K562 (cell line): ENCODE measurements around the gene ZFYVE19. TPM values are rescaled to one million over a fixed set of nuclear protein-coding genes. Genes with fewer than 3 reads are reported as not detected.

Experiments used
- ATAC-seq: fragments of 200-7000 bp; cut with Tn5 transposase; 3 replicates; pipeline ENCODE4 v1.9.1; 2020; ENCODE audit warnings: moderate library complexity
- BruUV-seq: library from RNA; stranded (reverse); fragments of 400-500 nt; replicated peaks from 2 replicates; lab custom pipeline; 2021; lab: Mats Ljungman, UMichigan
- CTCF ChIA-PET: fragments of 300-600 bp; formaldehyde crosslinking; extraction: SDS; loops from one replicate; lab custom pipeline; 2021; ENCODE audit warnings: low intra/inter-chr PET ratio; lab: Yijun Ruan, JAX
- POLR2A ChIA-PET: fragments of 300-600, 350-650 bp; sonication (Branson Sonifier 250); formaldehyde crosslinking; extraction: SDS; loops from one replicate; lab custom pipeline; 2021; ENCODE audit warnings: antibody characterized with exemption, inconsistent platforms; lab: Yijun Ruan, JAX
- DNase-seq, 4 experiments: peaks; one replicate each; pipeline versions ENCODE4 v3.0.0 to v3.0.0-alpha.2; 2011 to 2018; ENCODE audit warnings: low spot score in 3 of 4, mixed read lengths in 3 of 4; ENCODE audit errors: extremely low read depth in 1 of 4
- FAIRE-seq: peaks from 2 replicates; lab custom pipeline; 2011; peaks lifted over from hg19 to GRCh38; lab: Jason Lieb, UNC
- H2AFZ ChIP-seq: 2 replicates; pipeline ENCODE4 v1.6.0; 2011; ENCODE audit warnings: low read depth, low read length, control low read depth, inconsistent platforms
- H3K27ac ChIP-seq: fragments of 200-600 bp; 3 replicates; pipeline ENCODE4 v1.8.0; 2011; ENCODE audit warnings: low read depth, mild to moderate bottlenecking, control low read depth, inconsistent platforms, low read length, moderate library complexity, mixed read lengths; ENCODE audit errors: extremely low read depth
- H3K27me3 ChIP-seq, 2 experiments: fragments of 300-600 bp in 1 of 2; 2 replicates in 1 of 2; 3 replicates in 1 of 2; pipeline versions ENCODE4 v1.6.0 to v1.8.0; 2011; ENCODE audit warnings: inconsistent platforms in 2 of 2, low read length in 2 of 2, mild to moderate bottlenecking in 1 of 2, mixed read lengths in 1 of 2, moderate library complexity in 1 of 2; ENCODE audit not compliant: control insufficient read depth in 2 of 2, insufficient read depth in 2 of 2
- H3K36me3 ChIP-seq: fragments of 300-600 bp; 3 replicates; pipeline ENCODE4 v1.8.0; 2011; ENCODE audit warnings: mild to moderate bottlenecking, low read length, inconsistent platforms; ENCODE audit not compliant: control insufficient read depth, insufficient read depth
- H3K4me1 ChIP-seq, 2 experiments: fragments of 200-600 bp in 1 of 2; replicated peaks in 1 of 2; 2 replicates in 1 of 2; 3 replicates in 1 of 2; pipeline versions ENCODE4 v1.5.1 to v1.8.0; 2011; ENCODE audit warnings: inconsistent platforms in 2 of 2, low read length in 2 of 2, mild to moderate bottlenecking in 1 of 2, mixed read lengths in 1 of 2, moderate library complexity in 1 of 2; ENCODE audit not compliant: control insufficient read depth in 2 of 2, insufficient read depth in 2 of 2
- H3K4me2 ChIP-seq: 2 replicates; pipeline ENCODE4 v1.6.1; 2011; ENCODE audit warnings: low read length, control low read depth, inconsistent platforms, mixed read lengths; ENCODE audit not compliant: insufficient read depth
- H3K4me3 ChIP-seq: fragments of 200-600 bp; sonication (generic), shearing (Covaris generic); 2 replicates; pipeline ENCODE4 v1.5.1; 2016; ENCODE audit warnings: control low read depth, inconsistent platforms
- H3K79me2 ChIP-seq: fragments of 200-600 bp; 3 replicates; pipeline ENCODE4 v1.8.0; 2011; ENCODE audit warnings: low read length, inconsistent platforms; ENCODE audit not compliant: control insufficient read depth, insufficient read depth
- H3K9ac ChIP-seq, 2 experiments: 2 replicates each; pipeline versions ENCODE4 v1.6.0 to v1.6.1; 2011; ENCODE audit warnings: low read depth in 2 of 2, low read length in 2 of 2, control low read depth in 1 of 2, inconsistent platforms in 1 of 2, mild to moderate bottlenecking in 1 of 2, mixed read lengths in 1 of 2; ENCODE audit not compliant: insufficient read depth in 1 of 2
- H3K9me1 ChIP-seq: one replicate; pipeline ENCODE4 v1.6.0; 2011; ENCODE audit warnings: inconsistent platforms, mild to moderate bottlenecking, low read length, moderate library complexity; ENCODE audit not compliant: control insufficient read depth, insufficient read depth
- H3K9me3 ChIP-seq: replicated peaks from 2 replicates; pipeline ENCODE4 v1.5.1; 2011; ENCODE audit warnings: low read depth, low read length, inconsistent platforms; ENCODE audit not compliant: control insufficient read depth, insufficient read depth
- H4K20me1 ChIP-seq: replicated peaks from 2 replicates; pipeline ENCODE4 v1.6.1; 2011; ENCODE audit warnings: low read length, inconsistent platforms, mixed read lengths; ENCODE audit not compliant: control insufficient read depth, insufficient read depth
- CBX3 ChIP-seq, 2 experiments: IDR thresholded peaks; 1 replicate in 1 of 2; 2 replicates in 1 of 2; pipeline ENCODE4 v1.6.1; 2012; ENCODE audit warnings: inconsistent platforms in 2 of 2, low read length in 2 of 2, borderline replicate concordance in 1 of 2, control low read depth in 1 of 2
- PCBP2 ChIP-seq: fragments of 200-400 bp; formaldehyde crosslinking; IDR thresholded peaks from 2 replicates; pipeline ENCODE4 v1.6.1; 2018; ENCODE audit warnings: low read length, low read depth, mild to moderate bottlenecking, moderate library complexity; ENCODE audit not compliant: poor library complexity, severe bottlenecking
- PURB ChIP-seq: sonication (generic); formaldehyde crosslinking; IDR thresholded peaks from 2 replicates; pipeline ENCODE4 v1.9.0; 2021; ENCODE audit warnings: low read depth, mild to moderate bottlenecking, missing genetic modification reagents
- SIN3A ChIP-seq, 2 experiments: fragments of 150-350 bp in 1 of 2; IDR thresholded peaks; 2 replicates each; pipeline ENCODE4 v1.6.1; 2011 to 2016; ENCODE audit warnings: borderline replicate concordance in 2 of 2, low read depth in 2 of 2, low read length in 2 of 2, mild to moderate bottlenecking in 2 of 2, moderate library complexity in 2 of 2; ENCODE audit not compliant: control insufficient read depth in 1 of 2
- ZNF263 ChIP-seq: sonication (generic); formaldehyde crosslinking; IDR thresholded peaks from 2 replicates; pipeline ENCODE4 v1.8.0; 2022; ENCODE audit warnings: mild to moderate bottlenecking, missing genetic modification reagents, borderline replicate concordance
- WGBS: fragments of 100-300 bp; shearing (Covaris generic); methylation state at CpG from one replicate; pipeline ENCODE4 v1.1.6; 2016; ENCODE audit warnings: low coverage, mixed read lengths; ENCODE audit not compliant: insufficient coverage; ENCODE audit errors: missing lambda C conversion rate; 5-methylcytosine and 5-hydroxymethylcytosine counted together
- in situ Hi-C: fragments of 300-500 bp; cut with MboI; formaldehyde crosslinking; loops from 4 replicates; pipeline ENCODE4 v1.15.0; 2018; ENCODE audit warnings: inconsistent platforms, mixed read lengths
- intact Hi-C: fragments of 100-400 bp; cut with micrococcal nuclease; formaldehyde crosslinking; loops from 2 replicates; pipeline ENCODE4 v1.14.2; 2022
- polyA plus RNA-seq, 8 experiments: library from polyadenylated mRNA; depleted of rRNA in 4 of 8; stranded (reverse) in 5 of 8; unstranded in 3 of 8; fragments of >200 nt; fragmentation: Nextera tagmentation in 2 of 8; fragmentation: Illumina TruSeq in 1 of 8; extraction: Ambion mirVana in 2 of 8; extraction: Trizol in 1 of 8; gene quantifications; 2 replicates each; pipeline versions ENCODE4 v1.2.1 to v1.2.3, GENCODE V29; 2011 to 2014; ENCODE audit warnings: inconsistent platforms in 1 of 8, missing spikeins in 1 of 8
- total RNA-seq, 7 experiments: library from RNA; depleted of rRNA in 6 of 7; stranded (reverse); fragments of >200 nt in 6 of 7; fragmentation: Illumina TruSeq in 2 of 7; extraction: Trizol in 2 of 7; gene quantifications; 2 replicates each; pipeline versions ENCODE4 v1.2.1 to v1.2.3, GENCODE V29; 2011 to 2021; ENCODE audit warnings: low replicate concordance in 1 of 7
- TF ChIP-seq, protein P1 (sequence below): fragments of 450-650 bp; IDR thresholded peaks from 2 replicates; pipeline ENCODE4 v1.6.1; 2016; ENCODE audit warnings: antibody characterized with exemption
- TF ChIP-seq, protein P2 (sequence below): fragments of 250-450 bp; sonication (Bioruptor Pico); IDR thresholded peaks from 2 replicates; pipeline ENCODE4 v1.8.0; 2021; ENCODE audit warnings: moderate library complexity, mild to moderate bottlenecking, inconsistent platforms

ZFYVE19 gene
- total and polyA plus RNA-seq, 9 of the 15 experiments (the other 6 are each of a cell fraction or from before 2014, with no cell fraction given): 1.5 to 36.8 (median 19.9) TPM

DNA sequence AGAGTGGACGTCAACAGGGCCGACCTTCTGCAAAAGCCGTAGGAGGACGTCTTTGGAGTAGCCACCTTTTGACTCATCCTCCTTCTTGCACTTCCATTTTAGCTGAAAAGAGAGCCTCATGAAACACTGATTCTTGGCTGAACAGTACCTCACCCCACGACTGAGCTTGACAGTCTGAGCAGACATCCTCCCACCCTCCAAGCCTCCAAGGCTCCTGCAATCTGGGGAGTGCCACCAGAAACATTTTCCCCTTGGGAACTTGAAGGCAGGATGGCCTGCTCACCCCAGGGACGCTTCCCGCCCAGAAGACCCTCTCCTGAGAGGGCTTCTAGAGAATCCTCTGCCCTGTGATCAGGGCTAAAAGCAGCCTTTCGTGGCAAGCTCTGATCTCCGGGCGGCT is 31.9 kb upstream of the ZFYVE19 start (continued):
- TF ChIP-seq CBX3 (IDR thresholded peaks at IDR 0.05; ENCODE audit: borderline replicate concordance in 1 of 2, low read length in 2 of 2) (no peak), SIN3A (IDR thresholded peaks at IDR 0.05; ENCODE audit: borderline replicate concordance in 2 of 2, control insufficient read depth in 1 of 2, low read depth in 2 of 2, low read length in 2 of 2) (no peak)
- TF ChIP-seq, protein P1, sequence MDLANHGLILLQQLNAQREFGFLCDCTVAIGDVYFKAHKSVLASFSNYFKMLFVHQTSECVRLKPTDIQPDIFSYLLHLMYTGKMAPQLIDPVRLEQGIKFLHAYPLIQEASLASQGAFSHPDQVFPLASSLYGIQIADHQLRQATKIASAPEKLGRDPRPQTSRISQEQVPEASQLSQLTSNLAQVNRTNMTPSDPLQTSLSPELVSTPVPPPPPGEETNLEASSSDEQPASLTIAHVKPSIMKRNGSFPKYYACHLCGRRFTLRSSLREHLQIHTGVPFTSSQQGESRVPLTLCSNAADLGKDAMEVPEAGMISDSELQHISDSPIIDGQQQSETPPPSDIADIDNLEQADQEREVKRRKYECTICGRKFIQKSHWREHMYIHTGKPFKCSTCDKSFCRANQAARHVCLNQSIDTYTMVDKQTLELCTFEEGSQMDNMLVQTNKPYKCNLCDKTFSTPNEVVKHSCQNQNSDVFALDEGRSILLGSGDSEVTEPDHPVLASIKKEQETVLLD: no peak
- TF ChIP-seq, protein P2, sequence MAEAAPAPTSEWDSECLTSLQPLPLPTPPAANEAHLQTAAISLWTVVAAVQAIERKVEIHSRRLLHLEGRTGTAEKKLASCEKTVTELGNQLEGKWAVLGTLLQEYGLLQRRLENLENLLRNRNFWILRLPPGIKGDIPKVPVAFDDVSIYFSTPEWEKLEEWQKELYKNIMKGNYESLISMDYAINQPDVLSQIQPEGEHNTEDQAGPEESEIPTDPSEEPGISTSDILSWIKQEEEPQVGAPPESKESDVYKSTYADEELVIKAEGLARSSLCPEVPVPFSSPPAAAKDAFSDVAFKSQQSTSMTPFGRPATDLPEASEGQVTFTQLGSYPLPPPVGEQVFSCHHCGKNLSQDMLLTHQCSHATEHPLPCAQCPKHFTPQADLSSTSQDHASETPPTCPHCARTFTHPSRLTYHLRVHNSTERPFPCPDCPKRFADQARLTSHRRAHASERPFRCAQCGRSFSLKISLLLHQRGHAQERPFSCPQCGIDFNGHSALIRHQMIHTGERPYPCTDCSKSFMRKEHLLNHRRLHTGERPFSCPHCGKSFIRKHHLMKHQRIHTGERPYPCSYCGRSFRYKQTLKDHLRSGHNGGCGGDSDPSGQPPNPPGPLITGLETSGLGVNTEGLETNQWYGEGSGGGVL (CRISPR knock-in tag): no peak

DNA sequence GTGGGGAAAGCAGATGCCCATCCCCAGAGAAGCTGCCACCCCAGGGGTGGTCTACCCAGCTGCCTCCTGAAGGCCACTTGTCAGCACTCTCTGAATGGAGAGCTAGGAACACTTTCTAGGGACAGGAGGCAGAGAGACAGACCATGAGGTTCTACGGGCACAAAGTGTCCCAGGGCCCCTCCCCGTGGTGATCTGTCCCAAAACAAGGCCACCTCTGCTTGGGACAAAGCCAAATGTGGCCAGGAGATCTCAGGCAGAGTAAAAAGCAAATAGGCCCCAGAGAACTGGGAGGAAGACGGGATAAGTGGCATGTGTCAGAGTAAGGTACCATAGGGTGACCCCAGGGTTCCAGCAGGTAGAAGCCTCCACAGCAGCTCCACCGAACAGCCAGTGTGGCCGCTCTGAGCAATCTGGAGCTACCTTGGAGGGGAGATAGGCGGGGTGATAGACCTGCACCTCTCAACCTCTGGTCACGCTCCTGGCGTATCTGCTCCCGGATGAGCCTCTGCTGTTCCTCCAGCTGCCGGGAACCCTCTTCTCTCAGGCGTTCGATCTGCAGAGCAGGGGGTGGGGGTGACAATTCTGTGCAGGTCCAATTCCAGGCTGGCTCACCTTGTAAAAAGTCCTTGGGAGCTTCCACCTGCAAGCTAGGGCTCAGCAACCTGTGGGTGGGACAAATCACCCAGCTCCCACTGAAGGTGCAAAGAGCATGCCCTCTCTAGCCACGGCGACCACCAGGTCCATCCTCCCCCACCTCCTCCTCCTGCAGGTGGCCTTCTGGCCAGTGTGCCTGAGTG is 31.0 kb upstream of the ZFYVE19 start:
- 92% methylated on average over 13 of the region's 14 CpGs for WGBS
- no peak for FAIRE-seq
- in situ Hi-C loops: no loop called here

More for the DNA sequence above, 31.0 kb upstream of the ZFYVE19 start:
- peak; percentile 52; the same call in 1 of the 2 replicates for TF ChIP-seq ZNF263 (CRISPR knock-in tag)
- no peak for TF ChIP-seq PCBP2
- TF ChIP-seq PURB (CRISPR knock-in tag): no peak
- ATAC-seq: no peak
- Histone ChIP-seq H3K4me1 (peaks cover 4 to 10% of the 10 kb centered on the region in 2 experiments; a peak in 3 of 5 replicates), H3K27ac (no peak overlapping the region), H3K36me3 (peaks cover 65% of the 10 kb centered on the region; the same call in 2 of the 3 replicates), H3K79me2 (no peaks in the 10 kb centered on the region), H2AFZ (no peak overlapping the region), H3K9me3 (no peaks in the 10 kb centered on the region), H3K4me3 (no peak overlapping the region), H3K4me2 (no peak overlapping the region), H3K9ac (peak overlapping the region in 1 of 2 experiments; percentile 38; a peak in 1 of 4 replicates), H4K20me1 (no peaks in the 10 kb centered on the region), H3K9me1 (no peaks in the 10 kb centered on the region), H3K27me3 (no peaks in the 10 kb centered on the region)
- CTCF ChIA-PET: no interaction called here
- POLR2A ChIA-PET: interaction anchor here (0.5 to 1.0 kb wide), 3 partner anchors 9 to 284 kb away, joined by 3 to 4 read pairs (median 3); no protein-coding TSS in a partner anchor
- no TSS peak for BruUV-seq
- intact Hi-C loops: no loop called here
- no peak for DNase-seq
